ENCODE results near the gene DCST2. TPM values are rescaled to one million over a fixed set of nuclear protein-coding genes. Genes with fewer than 3 reads are reported as not detected.

DCST2 gene
- total RNA-seq, 2 donors from 2014 or later, result not detected

DNA sequence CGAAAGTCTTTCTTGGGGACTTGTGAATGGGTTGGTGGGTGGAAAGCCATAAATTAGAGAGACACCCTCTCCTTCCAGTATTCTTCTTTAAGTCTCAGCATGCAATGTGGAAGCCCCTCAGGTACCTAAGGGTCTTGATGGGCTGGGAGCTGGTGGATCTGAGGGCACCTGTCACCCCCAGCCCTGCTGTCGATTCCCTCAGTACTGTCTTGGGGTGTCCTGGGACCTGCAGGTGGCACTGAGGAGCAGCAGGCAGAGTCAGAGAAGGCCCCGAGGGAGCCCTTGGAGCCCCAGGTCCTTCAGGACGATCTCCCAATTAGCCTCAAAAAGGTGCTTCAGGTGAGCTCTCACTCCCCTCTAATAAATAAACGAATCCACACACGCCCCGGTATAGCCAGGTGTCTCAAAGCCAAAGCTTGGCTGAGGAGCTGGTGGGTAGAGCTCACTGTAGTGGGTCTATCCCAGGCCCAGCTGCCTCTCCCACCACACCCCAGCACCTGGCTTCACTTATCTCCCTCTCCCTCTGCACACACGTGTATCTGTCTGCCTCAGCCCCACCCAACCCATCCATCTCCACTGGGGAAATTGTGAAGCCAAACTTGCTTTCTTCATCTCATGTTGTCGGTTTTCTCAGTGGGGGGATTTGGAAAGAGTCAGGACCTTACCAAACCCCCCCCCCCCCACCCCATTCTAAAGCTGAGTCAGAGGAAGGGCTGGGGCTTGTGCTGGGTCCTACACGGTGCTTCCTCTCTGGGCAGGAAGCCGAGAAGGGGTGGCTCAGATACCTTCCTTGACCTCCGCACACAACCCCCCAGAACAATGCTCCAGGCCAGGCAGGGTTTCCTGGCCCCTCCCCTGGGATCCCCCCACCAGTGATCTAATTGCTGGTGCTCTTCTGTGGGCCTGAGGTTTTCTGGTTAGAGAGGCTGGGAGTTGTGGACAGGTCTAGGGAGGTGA, 19.1 kb upstream of the DCST2 start:
- TF ChIP-seq, protein P1, sequence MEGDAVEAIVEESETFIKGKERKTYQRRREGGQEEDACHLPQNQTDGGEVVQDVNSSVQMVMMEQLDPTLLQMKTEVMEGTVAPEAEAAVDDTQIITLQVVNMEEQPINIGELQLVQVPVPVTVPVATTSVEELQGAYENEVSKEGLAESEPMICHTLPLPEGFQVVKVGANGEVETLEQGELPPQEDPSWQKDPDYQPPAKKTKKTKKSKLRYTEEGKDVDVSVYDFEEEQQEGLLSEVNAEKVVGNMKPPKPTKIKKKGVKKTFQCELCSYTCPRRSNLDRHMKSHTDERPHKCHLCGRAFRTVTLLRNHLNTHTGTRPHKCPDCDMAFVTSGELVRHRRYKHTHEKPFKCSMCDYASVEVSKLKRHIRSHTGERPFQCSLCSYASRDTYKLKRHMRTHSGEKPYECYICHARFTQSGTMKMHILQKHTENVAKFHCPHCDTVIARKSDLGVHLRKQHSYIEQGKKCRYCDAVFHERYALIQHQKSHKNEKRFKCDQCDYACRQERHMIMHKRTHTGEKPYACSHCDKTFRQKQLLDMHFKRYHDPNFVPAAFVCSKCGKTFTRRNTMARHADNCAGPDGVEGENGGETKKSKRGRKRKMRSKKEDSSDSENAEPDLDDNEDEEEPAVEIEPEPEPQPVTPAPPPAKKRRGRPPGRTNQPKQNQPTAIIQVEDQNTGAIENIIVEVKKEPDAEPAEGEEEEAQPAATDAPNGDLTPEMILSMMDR (IDR thresholded peaks at IDR 0.05), result no peak
- peaks cover 33% of the 10 kb centered on the region for H3K36me3 ChIP-seq
- no peak for DNase-seq (ENCODE audit: low spot score)
- H3K9me3 ChIP-seq, result no peaks in the 10 kb centered on the region
- H3K27ac ChIP-seq, result peak overlapping the region; percentile 91 to 98
- peak overlapping the region; percentile 63 to 77 for H3K4me3 ChIP-seq
- H3K27me3 ChIP-seq, result no peaks in the 10 kb centered on the region
- peaks cover 0 to 37% of the 10 kb centered on the region in 2 donors for H3K4me1 ChIP-seq

GRCh38 chr1:155051777-155052398, 18.3 kb upstream of the DCST2 start:
- Histone ChIP-seq H3K4me3 (peak overlapping the region; percentile 63 to 77), H3K9me3 (no peaks in the 10 kb centered on the region), H3K4me1 (peaks cover 0 to 37% of the 10 kb centered on the region in 2 donors), H3K27ac (peak overlapping the region; percentile 91 to 98), H3K36me3 (peaks cover 25% of the 10 kb centered on the region), H3K27me3 (no peaks in the 10 kb centered on the region)
- TF ChIP-seq, protein P1 (IDR thresholded peaks at IDR 0.05), result no peak
- peak; percentile 75 for DNase-seq (ENCODE audit: low spot score)

DNA sequence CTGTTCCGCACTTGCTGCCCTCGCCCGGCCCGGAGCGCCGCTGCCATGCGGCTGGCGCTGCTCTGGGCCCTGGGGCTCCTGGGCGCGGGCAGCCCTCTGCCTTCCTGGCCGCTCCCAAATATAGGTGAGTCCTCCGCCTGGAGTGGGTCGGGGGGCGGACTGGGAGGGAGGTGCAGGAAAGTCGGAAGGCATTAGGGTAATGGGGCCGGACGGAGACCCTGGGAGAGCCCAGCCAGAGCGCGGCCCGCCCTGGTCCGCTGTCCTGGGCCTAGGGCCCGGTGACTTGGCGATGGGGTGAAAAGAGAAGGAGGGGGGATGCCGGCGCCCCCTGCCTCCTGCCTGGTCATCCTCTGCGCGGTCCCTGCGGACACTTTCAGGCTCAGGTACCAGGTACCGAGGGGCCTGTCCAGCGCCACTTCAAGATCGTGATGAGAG, 17.8 kb upstream of the DCST2 start:
- peaks cover 20% of the 10 kb centered on the region for H3K36me3 ChIP-seq
- H3K4me1 ChIP-seq, result peaks cover 0 to 37% of the 10 kb centered on the region in 2 donors
- H3K4me3 ChIP-seq, result peak overlapping the region; percentile 63 to 77
- TF ChIP-seq, protein P1 (IDR thresholded peaks at IDR 0.05), result no peak
- peak overlapping the region; percentile 91 to 98 for H3K27ac ChIP-seq
- H3K9me3 ChIP-seq, result no peaks in the 10 kb centered on the region
- DNase-seq (ENCODE audit: low spot score), result no peak
- no peaks in the 10 kb centered on the region for H3K27me3 ChIP-seq

GRCh38 chr1:155050560-155051341, 17.2 kb upstream of the DCST2 start, which contains the start of gene ADAM15:
TSS of gene ADAM15 (plus strand) at chr1:155051316. CDS start at chr1:155051387, 71 bp downstream.
- H3K9me3 ChIP-seq, result no peaks in the 10 kb centered on the region
- H3K4me3 ChIP-seq, result peak within 1 kb of the TSS; percentile 63 to 77
- no peaks in the 10 kb centered on the region for H3K27me3 ChIP-seq
- H3K36me3 ChIP-seq, result peaks cover 14% of the 10 kb centered on the region
- H3K4me1 ChIP-seq, result peaks cover 0 to 37% of the 10 kb centered on the region in 2 donors
- peak; percentile 77 for DNase-seq (ENCODE audit: low spot score)
- TF ChIP-seq, protein P1 (IDR thresholded peaks at IDR 0.05), result peak; percentile 88 to 96
- H3K27ac ChIP-seq, result peak within 1 kb of the TSS; percentile 91 to 98

All from right atrium auricular region (tissue), 2 donors.